ENCODE measurements around the gene ACTA1. TPM values are rescaled to one million over a fixed set of nuclear protein-coding genes. Genes with fewer than 3 reads are reported as not detected.

The ACTA1 gene
- total RNA-seq, 1 experiment from 2014 or later, result not detected

GRCh38 chr1:229385853-229386456, 47.9 kb downstream of the ACTA1 start:
- Histone ChIP-seq H3K9me3 (ENCODE audit: control insufficient read depth, insufficient read depth, low read depth, low read length) (no peaks in the 10 kb centered on the region), H3K27ac (ENCODE audit: low read length) (no peak overlapping the region), H3K27me3 (ENCODE audit: control insufficient read depth, insufficient read depth, low read length) (no peaks in the 10 kb centered on the region), H3K4me3 (ENCODE audit: low read depth in 2 of 2, low read length in 2 of 2) (no peak overlapping the region), H3K36me3 (ENCODE audit: control insufficient read depth, insufficient read depth, low read length) (no peaks in the 10 kb centered on the region), H3K4me1 (ENCODE audit: control insufficient read depth, insufficient read depth, low read length) (peaks cover 5% of the 10 kb centered on the region; the same call in 1 of the 2 replicates)
- intact Hi-C loops (cut with micrococcal nuclease; ENCODE audit: unreplicated experiment), result no loop called here
- ChIA-PET POLR2A (no interaction called here), CTCF (no interaction called here)
- in situ Hi-C loops (cut with HindIII; ENCODE audit: low pct_unique_long_range_greater_than_20kb, low sequenced_read_pairs), result no loop called here
- DNase-seq (ENCODE audit: low read depth, low spot score) (no peak), ATAC-seq (peak; percentile 39; the same call in 1 of the 2 replicates)
- no TSS peak for BruUV-seq (replicated peaks)
- TF ChIP-seq SIN3A (IDR thresholded peaks at IDR 0.05; ENCODE audit: borderline replicate concordance, insufficient read depth, low read depth, low read length) (no peak), POLR2AphosphoS5 (IDR thresholded peaks at IDR 0.05; ENCODE audit: low read depth, low read length) (no peak), REST (IDR thresholded peaks at IDR 0.05; ENCODE audit: insufficient read depth in 1 of 2, low read depth in 2 of 2, low read length in 1 of 2) (no peak), CTCF (IDR thresholded peaks at IDR 0.05) (no peak), TCF7L2 (IDR thresholded peaks at IDR 0.05; ENCODE audit: low read depth, low read length) (no peak)

DNA sequence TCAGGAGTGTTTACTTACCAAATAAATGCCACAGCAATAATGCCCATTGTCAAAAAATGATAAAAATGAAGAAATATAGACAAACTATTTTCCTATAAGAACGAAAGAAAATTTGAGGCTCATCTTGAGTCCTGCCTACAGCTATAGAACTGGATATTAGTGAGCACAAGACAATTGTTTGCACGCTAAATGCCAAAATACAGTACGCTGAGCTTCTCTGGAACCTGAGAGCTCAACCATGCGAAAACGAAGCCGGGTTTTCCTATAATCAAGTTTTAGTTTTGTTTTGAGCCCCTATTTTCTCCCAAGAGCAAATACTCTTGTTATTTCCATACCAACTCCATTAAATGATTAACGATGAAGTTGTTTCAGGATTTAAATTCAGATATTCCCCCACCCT, 49.1 kb downstream of the ACTA1 start:
- ChIA-PET CTCF (no interaction called here), POLR2A (no interaction called here)
- Histone ChIP-seq H3K9me3 (ENCODE audit: control insufficient read depth, insufficient read depth, low read depth, low read length) (no peaks in the 10 kb centered on the region), H3K36me3 (ENCODE audit: control insufficient read depth, insufficient read depth, low read length) (no peaks in the 10 kb centered on the region), H3K27ac (ENCODE audit: low read length) (no peak overlapping the region), H3K4me1 (ENCODE audit: control insufficient read depth, insufficient read depth, low read length) (peaks cover 5% of the 10 kb centered on the region; the same call in 1 of the 2 replicates), H3K27me3 (ENCODE audit: control insufficient read depth, insufficient read depth, low read length) (no peaks in the 10 kb centered on the region), H3K4me3 (ENCODE audit: low read depth in 2 of 2, low read length in 2 of 2) (no peak overlapping the region)
- DNase-seq (ENCODE audit: low read depth, low spot score) (no peak), ATAC-seq (no peak)
- no peak for TF ChIP-seq POLR2AphosphoS5 (IDR thresholded peaks at IDR 0.05; ENCODE audit: low read depth, low read length)
- TF ChIP-seq SIN3A (IDR thresholded peaks at IDR 0.05; ENCODE audit: borderline replicate concordance, insufficient read depth, low read depth, low read length), result no peak
- no peak for TF ChIP-seq REST (IDR thresholded peaks at IDR 0.05; ENCODE audit: insufficient read depth in 1 of 2, low read depth in 2 of 2, low read length in 1 of 2)
- no peak for TF ChIP-seq TCF7L2 (IDR thresholded peaks at IDR 0.05; ENCODE audit: low read depth, low read length)
- no peak for TF ChIP-seq CTCF (IDR thresholded peaks at IDR 0.05)
- BruUV-seq (replicated peaks), result no TSS peak
- intact Hi-C loops (cut with micrococcal nuclease; ENCODE audit: unreplicated experiment), result no loop called here
- in situ Hi-C loops (cut with HindIII; ENCODE audit: low pct_unique_long_range_greater_than_20kb, low sequenced_read_pairs), result no loop called here
